Ishikawa (cell line): Measurements from ENCODE around the gene IFIH1.

ENCODE experiments used
- CEBPB ChIP-seq: IDR thresholded peaks from 2 replicates; pipeline ENCODE4 v1.6.1; 2012
- CREB1 ChIP-seq: IDR thresholded peaks from 2 replicates; pipeline ENCODE4 v1.6.1; 2012; ENCODE audit warnings: low read depth
- EGR1 ChIP-seq: IDR thresholded peaks from 2 replicates; pipeline ENCODE4 v1.6.1; 2012
- EP300 ChIP-seq: IDR thresholded peaks from 2 replicates; pipeline ENCODE4 v1.6.1; 2012; ENCODE audit warnings: borderline replicate concordance
- FOXM1 ChIP-seq: IDR thresholded peaks from 2 replicates; pipeline ENCODE4 v1.6.1; 2012; ENCODE audit warnings: low read depth, borderline replicate concordance
- NFIC ChIP-seq: IDR thresholded peaks from 2 replicates; pipeline ENCODE4 v1.6.1; 2012
- RAD21 ChIP-seq: IDR thresholded peaks from 2 replicates; pipeline ENCODE4 v1.6.1; 2012; ENCODE audit warnings: low read depth
- TAF1 ChIP-seq: IDR thresholded peaks from 2 replicates; pipeline ENCODE4 v1.6.1; 2012; ENCODE audit warnings: low read depth, mild to moderate bottlenecking
- TCF12 ChIP-seq: IDR thresholded peaks from 2 replicates; pipeline ENCODE4 v1.6.1; 2012; ENCODE audit warnings: low read depth
- TEAD4 ChIP-seq: IDR thresholded peaks from 2 replicates; pipeline ENCODE4 v1.6.1; 2012
- YY1 ChIP-seq: IDR thresholded peaks from 2 replicates; pipeline ENCODE4 v1.6.1; 2012; ENCODE audit warnings: low read depth
- ZBTB7A ChIP-seq: IDR thresholded peaks from 2 replicates; pipeline ENCODE4 v1.6.1; 2012; ENCODE audit warnings: low read depth
- TF ChIP-seq, protein P1 (sequence below): IDR thresholded peaks from 2 replicates; pipeline ENCODE4 v1.6.1; 2012; ENCODE audit warnings: low read depth, mild to moderate bottlenecking
- TF ChIP-seq, protein P2 (sequence below): IDR thresholded peaks from 2 replicates; pipeline ENCODE4 v1.6.1; 2012
- TF ChIP-seq, protein P3 (sequence below): IDR thresholded peaks from 2 replicates; pipeline ENCODE4 v1.6.1; 2012

Gene IFIH1

DNA sequence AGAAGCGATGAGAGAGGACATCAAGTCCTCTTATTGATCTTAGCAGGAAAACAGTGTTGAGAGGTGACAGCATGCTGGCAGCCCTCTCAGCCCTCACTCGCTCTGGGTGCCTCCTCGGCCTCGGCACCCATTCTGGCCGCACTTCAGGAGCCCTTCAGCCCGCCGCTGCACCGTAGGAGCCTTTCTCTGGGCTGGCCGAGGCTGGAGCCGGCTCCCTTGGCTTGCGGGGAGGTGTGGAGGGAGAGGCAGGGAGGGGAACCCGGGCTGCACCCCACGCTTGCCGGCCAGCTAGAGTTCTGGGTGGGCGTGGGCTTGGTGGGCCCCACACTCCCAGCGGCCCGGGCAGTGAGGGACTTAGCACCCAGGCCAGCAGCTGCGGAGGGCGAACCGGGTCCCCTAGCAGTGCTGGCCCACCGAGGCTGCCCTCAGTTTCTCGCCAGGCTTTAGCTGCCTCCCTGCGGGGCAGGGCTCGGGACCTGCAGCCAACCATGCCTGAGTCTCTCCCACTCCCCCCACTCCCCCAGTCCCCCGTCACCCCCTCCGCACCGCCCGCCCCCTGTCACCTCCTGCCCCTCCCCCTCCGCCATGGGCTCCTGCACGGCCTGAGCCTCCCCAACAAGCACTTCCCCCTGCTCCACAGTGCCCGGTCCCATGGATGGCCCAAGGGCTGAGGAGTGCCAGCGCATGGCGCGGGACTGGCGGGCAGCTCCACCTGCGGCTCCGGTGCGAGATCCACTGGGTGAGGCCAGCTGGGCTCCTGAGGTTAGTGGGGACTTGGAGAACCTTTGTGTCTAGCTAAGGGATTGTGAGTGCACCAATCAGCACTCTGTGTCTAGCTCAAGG lies 83.6 kb downstream of the IFIH1 start:
- TF ChIP-seq, protein P1, sequence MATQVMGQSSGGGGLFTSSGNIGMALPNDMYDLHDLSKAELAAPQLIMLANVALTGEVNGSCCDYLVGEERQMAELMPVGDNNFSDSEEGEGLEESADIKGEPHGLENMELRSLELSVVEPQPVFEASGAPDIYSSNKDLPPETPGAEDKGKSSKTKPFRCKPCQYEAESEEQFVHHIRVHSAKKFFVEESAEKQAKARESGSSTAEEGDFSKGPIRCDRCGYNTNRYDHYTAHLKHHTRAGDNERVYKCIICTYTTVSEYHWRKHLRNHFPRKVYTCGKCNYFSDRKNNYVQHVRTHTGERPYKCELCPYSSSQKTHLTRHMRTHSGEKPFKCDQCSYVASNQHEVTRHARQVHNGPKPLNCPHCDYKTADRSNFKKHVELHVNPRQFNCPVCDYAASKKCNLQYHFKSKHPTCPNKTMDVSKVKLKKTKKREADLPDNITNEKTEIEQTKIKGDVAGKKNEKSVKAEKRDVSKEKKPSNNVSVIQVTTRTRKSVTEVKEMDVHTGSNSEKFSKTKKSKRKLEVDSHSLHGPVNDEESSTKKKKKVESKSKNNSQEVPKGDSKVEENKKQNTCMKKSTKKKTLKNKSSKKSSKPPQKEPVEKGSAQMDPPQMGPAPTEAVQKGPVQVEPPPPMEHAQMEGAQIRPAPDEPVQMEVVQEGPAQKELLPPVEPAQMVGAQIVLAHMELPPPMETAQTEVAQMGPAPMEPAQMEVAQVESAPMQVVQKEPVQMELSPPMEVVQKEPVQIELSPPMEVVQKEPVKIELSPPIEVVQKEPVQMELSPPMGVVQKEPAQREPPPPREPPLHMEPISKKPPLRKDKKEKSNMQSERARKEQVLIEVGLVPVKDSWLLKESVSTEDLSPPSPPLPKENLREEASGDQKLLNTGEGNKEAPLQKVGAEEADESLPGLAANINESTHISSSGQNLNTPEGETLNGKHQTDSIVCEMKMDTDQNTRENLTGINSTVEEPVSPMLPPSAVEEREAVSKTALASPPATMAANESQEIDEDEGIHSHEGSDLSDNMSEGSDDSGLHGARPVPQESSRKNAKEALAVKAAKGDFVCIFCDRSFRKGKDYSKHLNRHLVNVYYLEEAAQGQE: no peak
- TF ChIP-seq TAF1 (no peak), RAD21 (no peak), FOXM1 (no peak)

DNA sequence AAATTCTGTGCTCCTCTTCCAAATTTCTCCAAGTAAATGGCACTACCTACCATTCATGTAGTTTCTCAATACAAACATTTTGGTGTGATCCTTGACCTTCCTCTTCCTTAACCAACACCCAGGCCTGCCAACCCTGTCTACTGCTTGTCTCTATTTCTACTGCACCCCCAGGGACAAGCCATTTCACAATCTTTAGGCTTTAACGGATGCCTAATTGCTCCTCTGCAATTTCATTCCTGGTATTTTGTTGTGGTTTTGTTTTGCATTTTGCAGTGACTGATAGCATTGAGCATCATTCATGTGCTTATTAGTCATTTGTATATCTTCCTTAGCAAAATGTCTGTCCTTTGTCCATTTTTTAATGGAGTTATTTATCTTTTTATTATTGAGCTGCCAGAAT lies 85.3 kb downstream of the IFIH1 start:
- TF ChIP-seq, protein P1: no peak

DNA sequence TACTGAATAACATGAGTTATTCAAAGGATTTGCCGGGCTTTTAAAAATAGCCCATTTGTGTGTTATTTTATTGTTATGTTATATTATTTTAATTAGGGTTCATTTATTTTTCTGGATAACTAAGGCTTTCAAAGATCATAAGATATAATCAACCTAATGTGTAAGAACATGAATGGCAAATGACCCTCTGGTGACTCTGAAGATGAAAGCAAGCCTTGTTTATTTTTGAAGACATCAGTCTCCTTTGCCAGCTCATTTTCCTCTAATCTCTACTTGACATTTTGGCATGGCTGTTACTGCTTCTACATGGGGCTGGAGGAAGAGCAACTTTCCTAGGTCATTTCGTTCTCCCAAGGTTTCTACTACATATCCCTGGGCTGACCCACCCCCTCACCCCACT lies 85.8 kb downstream of the IFIH1 start:
- TF ChIP-seq CEBPB (no peak), TAF1 (no peak), ZBTB7A (no peak), RAD21 (no peak)
- TF ChIP-seq, protein P2, sequence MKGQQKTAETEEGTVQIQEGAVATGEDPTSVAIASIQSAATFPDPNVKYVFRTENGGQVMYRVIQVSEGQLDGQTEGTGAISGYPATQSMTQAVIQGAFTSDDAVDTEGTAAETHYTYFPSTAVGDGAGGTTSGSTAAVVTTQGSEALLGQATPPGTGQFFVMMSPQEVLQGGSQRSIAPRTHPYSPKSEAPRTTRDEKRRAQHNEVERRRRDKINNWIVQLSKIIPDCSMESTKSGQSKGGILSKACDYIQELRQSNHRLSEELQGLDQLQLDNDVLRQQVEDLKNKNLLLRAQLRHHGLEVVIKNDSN: no peak

DNA sequence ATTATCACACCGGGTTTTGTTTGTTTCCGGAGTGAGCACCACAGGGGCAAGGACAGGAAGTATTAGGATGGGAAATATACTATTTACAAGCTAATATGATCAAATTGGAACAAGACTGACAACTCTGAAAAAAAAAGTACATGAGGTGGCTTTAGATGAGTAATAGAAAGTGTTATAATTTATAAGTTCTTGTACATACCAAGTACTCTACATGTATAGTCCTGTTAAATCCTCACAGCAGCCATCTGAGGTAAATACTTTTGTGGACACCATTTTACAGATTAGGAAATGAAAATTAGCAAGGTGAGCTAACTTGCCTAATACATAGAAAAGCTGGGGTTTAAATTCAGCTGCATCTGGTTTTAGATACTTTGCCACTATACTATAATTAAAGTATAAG lies 86.5 kb downstream of the IFIH1 start:
- TF ChIP-seq, protein P2: no peak
- TF ChIP-seq, protein P1: no peak
- TF ChIP-seq EGR1 (no peak), ZBTB7A (no peak), RAD21 (no peak), CEBPB (no peak), NFIC (no peak), TAF1 (no peak), FOXM1 (no peak), YY1 (no peak), CREB1 (no peak), EP300 (no peak), TEAD4 (no peak), TCF12 (no peak)
- TF ChIP-seq, protein P3, sequence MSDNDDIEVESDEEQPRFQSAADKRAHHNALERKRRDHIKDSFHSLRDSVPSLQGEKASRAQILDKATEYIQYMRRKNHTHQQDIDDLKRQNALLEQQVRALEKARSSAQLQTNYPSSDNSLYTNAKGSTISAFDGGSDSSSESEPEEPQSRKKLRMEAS: no peak

DNA sequence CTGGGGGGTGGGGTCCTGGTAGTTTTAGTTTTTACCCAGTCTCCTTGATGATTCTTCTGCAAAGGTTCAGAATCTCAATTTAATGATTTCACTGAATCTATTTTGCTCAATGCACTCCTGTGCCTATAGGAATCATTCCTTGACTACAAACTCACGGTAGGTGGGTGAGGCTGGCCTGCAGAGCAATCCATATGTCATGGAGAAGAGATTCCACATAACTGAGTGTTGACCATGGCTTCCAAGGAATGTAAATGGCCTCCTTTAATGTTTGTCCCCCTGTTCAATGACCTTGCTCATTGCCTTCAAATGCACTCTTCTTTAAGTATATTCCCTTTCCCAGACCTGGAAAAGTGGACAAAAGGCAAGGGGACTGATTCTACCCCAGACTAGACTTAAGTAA lies 87.7 kb downstream of the IFIH1 start:
- TF ChIP-seq TAF1: no peak
- no peak for TF ChIP-seq EP300
- TF ChIP-seq, protein P3: no peak
- no peak for TF ChIP-seq ZBTB7A
- TF ChIP-seq, protein P1: no peak
- TF ChIP-seq RAD21: no peak
